HG03575 (cell line): ENCODE measurements around the gene POLR1G.
"Not testable (repeated sequence)": the region's sequence is repeated elsewhere in the genome, so short reads cannot be mapped to it uniquely, and the experiment has no call there.

Experiments
- ATAC-seq: cut with Tn5 transposase; IDR thresholded peaks from one replicate; pipeline ENCODE4 v1.9.1; 2021; ENCODE audit not compliant: unreplicated experiment, insufficient number of reproducible peaks, low FRiP score; ENCODE audit errors: extremely low read depth

POLR1G gene

GRCh38 chr19:45391871-45392665, 14.4 kb upstream of the POLR1G start:
- ATAC-seq = no peak

DNA sequence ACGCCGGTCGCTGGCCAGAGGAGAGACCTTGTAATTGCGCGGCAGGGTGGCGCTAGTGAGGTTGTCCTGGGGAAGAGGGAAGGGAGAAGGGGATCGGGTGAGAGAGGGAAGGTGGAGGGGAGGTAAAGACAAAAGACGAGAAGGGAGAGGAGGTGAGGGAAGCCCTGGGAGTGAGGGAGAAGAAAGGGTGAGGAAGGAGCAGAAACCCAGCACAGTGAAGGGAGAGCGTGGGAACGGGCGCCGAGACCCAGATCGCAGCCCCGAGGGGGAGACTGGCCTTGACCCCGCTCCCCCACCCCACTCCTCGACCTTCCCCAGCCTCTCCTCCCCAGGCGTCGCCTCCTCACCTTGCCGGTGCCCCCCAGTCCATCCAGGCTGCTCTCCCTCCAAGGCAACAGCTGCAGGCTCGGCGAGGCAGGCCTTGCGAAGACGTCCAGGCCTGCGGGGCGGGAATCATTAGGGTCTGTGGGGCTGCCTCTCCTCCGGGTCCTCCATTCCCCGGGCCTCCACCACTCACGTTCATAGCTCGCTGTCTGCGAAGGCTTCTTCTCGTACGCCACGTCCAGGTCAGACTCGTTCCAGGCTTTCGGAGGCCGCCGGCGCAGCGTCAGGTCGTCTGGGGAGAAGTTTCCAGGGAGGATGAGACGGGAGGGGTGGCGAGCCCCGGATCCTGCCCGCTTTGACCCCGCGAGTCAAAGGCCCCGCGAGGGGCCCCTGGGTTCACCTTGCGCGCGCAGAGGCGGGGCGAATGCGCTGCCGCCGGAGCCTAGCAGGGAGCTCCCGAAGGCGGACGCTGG, 10.4 kb upstream of the POLR1G start:
- ATAC-seq = no peak

GRCh38 chr19:45400192-45400591, 6.3 kb upstream of the POLR1G start:
- ATAC-seq = no peak

DNA sequence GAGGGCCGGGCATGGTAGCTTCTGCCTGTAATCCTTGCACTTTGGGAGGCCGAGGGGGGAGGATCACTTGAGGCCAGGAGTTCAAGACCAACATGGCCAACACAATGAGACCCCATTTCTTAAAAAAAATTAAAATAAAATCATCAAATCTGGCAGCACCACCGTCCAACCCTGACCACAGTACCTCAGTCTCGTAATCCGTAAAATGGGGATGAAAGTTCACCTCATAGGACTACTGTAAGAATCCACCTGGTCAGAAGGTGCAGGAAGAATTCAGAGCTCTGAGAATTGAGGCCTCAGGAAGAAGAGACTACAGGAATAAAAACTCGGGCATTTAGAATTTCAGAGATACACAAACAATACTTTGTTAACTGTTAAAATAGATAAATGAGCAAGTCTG, 4.6 kb upstream of the POLR1G start:
- ATAC-seq = no peak

- no peak for ATAC-seq
Observed at GRCh38 chr19:45402298-45403061, 4.0 kb upstream of the POLR1G start.

- no peak for ATAC-seq
Observed at GRCh38 chr19:45403272-45403671, 3.2 kb upstream of the POLR1G start.

DNA sequence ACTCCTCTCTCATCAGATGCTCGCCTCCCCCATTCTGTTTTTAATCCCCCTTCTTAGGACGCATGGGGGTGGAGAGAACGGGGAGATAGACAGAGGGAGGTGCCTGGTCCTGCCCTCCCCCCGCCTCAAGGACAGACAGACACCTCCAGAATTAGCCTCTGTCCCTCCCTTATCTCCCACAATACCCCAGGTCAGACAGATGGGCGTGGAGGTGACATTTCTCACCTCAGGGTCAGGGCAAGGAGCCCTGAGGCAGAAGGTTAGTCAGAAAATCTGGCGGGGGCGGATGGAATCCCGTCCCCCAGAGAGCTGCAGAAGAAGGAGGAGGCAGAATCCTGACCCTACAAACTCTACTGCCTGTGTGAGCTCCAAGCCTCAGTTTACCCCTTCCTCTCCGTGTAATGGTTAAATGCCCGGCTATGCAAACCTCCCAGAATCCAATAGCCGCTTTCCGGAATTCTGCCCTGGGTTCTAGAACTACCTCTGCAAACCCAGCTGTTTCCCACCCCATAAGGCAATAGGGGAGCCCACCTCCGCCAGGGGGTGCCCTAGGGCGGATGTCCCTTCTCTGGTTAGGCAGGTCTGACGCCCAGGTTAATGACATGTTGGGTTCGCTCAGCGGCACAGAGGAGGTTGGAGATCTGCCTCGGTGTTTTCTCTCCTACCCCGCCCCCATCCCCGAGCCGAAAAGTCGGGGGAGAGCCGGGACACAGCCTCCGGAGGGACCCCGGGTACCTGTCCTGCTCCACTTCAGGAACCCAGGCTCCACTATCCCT, 2.5 kb upstream of the POLR1G start:
- no peak for ATAC-seq

GRCh38 chr19:45404557-45405434, 1.6 kb upstream of the POLR1G start, which contains the start of gene PPP1R13L:
PPP1R13L (minus strand) TSS chr19:45405069; CDS start chr19:45398318, 6,751 bp downstream.
- no peak for ATAC-seq

DNA sequence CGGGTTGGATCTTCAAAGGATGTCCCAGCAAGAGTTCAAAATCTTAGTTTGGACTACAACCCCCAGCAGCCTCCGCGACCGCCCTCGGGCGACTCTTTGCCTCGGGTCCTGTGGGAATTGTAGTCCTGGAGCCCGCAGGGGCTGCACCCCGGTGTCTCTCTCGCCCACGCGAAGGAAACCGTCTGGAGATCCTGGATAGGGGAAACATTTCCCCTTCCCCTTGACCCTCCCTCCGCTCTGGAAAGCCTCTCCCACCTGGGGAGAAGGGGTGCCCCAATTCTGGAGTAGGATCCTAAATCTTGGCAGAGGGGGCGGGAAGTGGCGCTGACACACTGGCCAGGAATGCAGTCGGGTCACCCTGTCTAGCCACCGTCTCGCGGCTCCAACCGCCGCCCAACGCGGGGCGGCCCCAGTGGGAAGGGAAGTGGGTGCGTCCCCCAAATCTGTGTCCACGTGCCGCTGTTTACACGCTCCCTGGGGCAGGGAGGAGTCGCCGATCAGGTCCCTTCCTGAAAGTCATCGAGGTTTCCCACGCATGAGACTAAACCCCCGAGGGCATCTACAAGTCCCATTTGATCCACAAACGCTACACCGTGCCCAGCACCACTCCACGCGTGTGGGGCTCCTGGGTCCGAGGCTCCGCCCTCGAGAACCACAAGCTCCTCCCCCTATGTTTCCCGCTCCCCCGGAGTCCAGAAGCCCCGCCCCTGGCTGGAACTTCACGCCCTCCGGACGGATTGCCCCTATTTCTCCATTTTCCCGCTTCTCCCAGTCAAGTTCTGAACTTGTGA, 814 bp upstream of the POLR1G start:
- ATAC-seq = no peak

- no peak for ATAC-seq
Observed at GRCh38 chr19:45407091-45407375, 589 bp downstream of the POLR1G start.

GRCh38 chr19:45407585-45407984, 1.1 kb downstream of the POLR1G start:
- ATAC-seq = not testable (repeated sequence)

GRCh38 chr19:45408121-45408520, 1.7 kb downstream of the POLR1G start:
- ATAC-seq = no peak

GRCh38 chr19:45408830-45409556, 2.5 kb downstream of the POLR1G start:
- no peak for ATAC-seq

DNA sequence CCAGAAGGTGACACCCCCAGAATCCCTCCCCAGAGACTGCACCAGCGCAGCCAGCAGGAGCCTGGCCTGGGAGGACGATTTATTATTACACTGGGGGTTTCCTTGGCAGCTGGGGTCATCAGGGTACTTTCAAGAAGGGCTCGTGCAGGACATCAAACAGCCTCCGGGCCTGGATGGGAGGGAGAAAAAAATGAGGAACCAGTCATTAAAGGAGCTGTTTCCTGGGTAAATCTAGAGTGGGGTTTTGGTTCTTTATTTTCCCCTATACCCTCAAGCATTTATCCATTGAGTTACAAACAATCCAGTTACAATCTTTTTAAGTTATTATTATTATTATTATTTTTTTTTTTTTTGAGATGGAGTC, 3.1 kb downstream of the POLR1G start:
- ATAC-seq = no peak

DNA sequence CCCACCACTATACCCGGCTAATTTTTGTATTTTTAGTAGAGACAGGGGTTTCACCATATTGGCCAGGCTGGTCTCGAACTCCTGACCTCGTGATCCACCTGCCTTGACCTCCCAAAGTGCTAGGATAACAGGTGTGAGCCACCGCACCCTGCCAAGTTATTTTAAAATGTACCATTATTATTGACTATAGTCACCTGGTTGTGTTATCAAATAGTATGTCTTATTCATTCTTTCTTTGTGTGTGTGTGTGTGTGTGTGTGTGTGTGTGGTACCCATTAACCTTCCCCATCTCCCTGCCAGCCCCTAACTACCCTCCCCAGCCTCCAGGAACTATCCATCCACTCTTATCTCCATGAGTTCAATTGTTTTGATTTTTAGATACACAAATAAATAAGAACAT, 3.9 kb downstream of the POLR1G start:
- ATAC-seq = not testable (repeated sequence)

GRCh38 chr19:45413497-45413896, 7.1 kb downstream of the POLR1G start:
- no peak for ATAC-seq

- ATAC-seq = no peak
Observed at GRCh38 chr19:45414468-45414867, 8.0 kb downstream of the POLR1G start.
